HCT116 (cell line): ENCODE data around the gene VAV1. TPM values are rescaled to one million over a fixed set of nuclear protein-coding genes. Genes with fewer than 3 reads are reported as not detected.

Experiments used
- ATAC-seq: fragments of 200-7000 bp; cut with Tn5 transposase; 2 replicates; pipeline ENCODE4 v1.9.1; 2020; ENCODE audit warnings: mild to moderate bottlenecking, moderate library complexity
- BruUV-seq: library from RNA; stranded (reverse); fragments of 400-500 nt; replicated peaks from 2 replicates; lab custom pipeline; 2021; lab: Mats Ljungman, UMichigan
- CTCF ChIA-PET: fragments of 300-600 bp; sonication (Branson Sonifier 250); formaldehyde crosslinking; loops from one replicate; lab custom pipeline; 2021; ENCODE audit warnings: antibody characterized with exemption; lab: Charles Lee
- POLR2A ChIA-PET: fragments of 300-600, 350-600 bp; sonication (Branson Sonifier 250); formaldehyde crosslinking; loops from one replicate; lab custom pipeline; 2021; ENCODE audit warnings: antibody characterized with exemption; lab: Charles Lee
- RAD21 ChIA-PET, 2 experiments: fragments of 300-600 bp; sonication (Branson Sonifier 250); formaldehyde crosslinking; loops; one replicate each; lab custom pipeline; 2023; ENCODE audit warnings: low total read pairs in 2 of 2; ENCODE audit not compliant: uncharacterized antibody in 2 of 2, unreplicated experiment in 2 of 2, low non-redundant PET in 1 of 2; lab: Charles Lee
- DNase-seq: peaks from one replicate; pipeline ENCODE4 v3.0.0-alpha.2; 2010; ENCODE audit warnings: low read depth, low spot score
- H2AFZ ChIP-seq: fragments of 200-600 bp; shearing (Covaris generic), sonication (generic); 2 replicates; pipeline ENCODE4 v1.6.1; 2017; ENCODE audit warnings: low read depth, mixed run types, mixed read lengths, antibody characterized with exemption, low read length; ENCODE audit not compliant: poor library complexity, severe bottlenecking
- H3K27ac ChIP-seq: 2 replicates; pipeline ENCODE4 v1.5.1; 2012; ENCODE audit warnings: low read depth, low read length
- H3K27me3 ChIP-seq: fragments of 200-600 bp; sonication (generic); 2 replicates; pipeline ENCODE4 v1.6.1; 2016; ENCODE audit warnings: mixed run types, low read length, mixed read lengths; ENCODE audit not compliant: insufficient read depth
- H3K36me3 ChIP-seq, 2 experiments: fragments of 200-500 bp in 1 of 2; fragments of 200-600 bp in 1 of 2; sonication (Bioruptor generic) in 1 of 2; sonication (generic) in 1 of 2; 2 replicates each; pipeline versions ENCODE4 v1.5.1 to v1.6.1; 2014 to 2016; ENCODE audit warnings: low read length in 2 of 2, inconsistent platforms in 1 of 2, mixed read lengths in 1 of 2, mixed run types in 1 of 2; ENCODE audit not compliant: insufficient read depth in 2 of 2, control insufficient read depth in 1 of 2
- H3K4me1 ChIP-seq, 2 experiments: fragments of 200-600 bp in 1 of 2; sonication (generic) in 1 of 2; 2 replicates each; pipeline versions ENCODE4 v1.5.1 to v1.6.1; 2012 to 2017; ENCODE audit warnings: low read length in 2 of 2, inconsistent platforms in 1 of 2, mild to moderate bottlenecking in 1 of 2, mixed read lengths in 1 of 2, mixed run types in 1 of 2, moderate library complexity in 1 of 2; ENCODE audit not compliant: insufficient read depth in 2 of 2, control insufficient read depth in 1 of 2
- H3K4me2 ChIP-seq: fragments of 200-600 bp; sonication (generic); 2 replicates; pipeline ENCODE4 v1.6.1; 2017; ENCODE audit warnings: mixed run types, low read length, mixed read lengths
- H3K4me3 ChIP-seq, 2 experiments: fragments of 200-600 bp in 1 of 2; sonication (generic) in 1 of 2; replicated peaks in 1 of 2; 2 replicates each; pipeline ENCODE4 v1.5.1; 2011 to 2016; ENCODE audit warnings: low read length in 2 of 2, control low read depth in 1 of 2, low read depth in 1 of 2, mild to moderate bottlenecking in 1 of 2, mixed read lengths in 1 of 2, mixed run types in 1 of 2
- H3K79me2 ChIP-seq: fragments of 200-600 bp; sonication (generic); 2 replicates; pipeline ENCODE4 v1.6.1; 2017; ENCODE audit warnings: mild to moderate bottlenecking, mixed run types, low read length, moderate library complexity, mixed read lengths; ENCODE audit not compliant: insufficient read depth
- H3K9ac ChIP-seq: fragments of 200-600 bp; sonication (generic); 2 replicates; pipeline ENCODE4 v1.6.1; 2016; ENCODE audit warnings: low read length, mixed read lengths
- H3K9me2 ChIP-seq: fragments of 200-600 bp; sonication (generic), shearing (Covaris generic); 2 replicates; pipeline ENCODE4 v1.6.1; 2017; ENCODE audit warnings: mixed run types, mild to moderate bottlenecking, moderate library complexity; ENCODE audit not compliant: insufficient read depth
- H3K9me3 ChIP-seq, 2 experiments: fragments of 200-500 bp in 1 of 2; fragments of 200-600 bp in 1 of 2; sonication (Bioruptor generic) in 1 of 2; sonication (generic) in 1 of 2; 2 replicates each; pipeline ENCODE4 v1.6.1; 2014 to 2017; ENCODE audit warnings: low read length in 2 of 2, mixed read lengths in 2 of 2, inconsistent platforms in 1 of 2, low read depth in 1 of 2, mild to moderate bottlenecking in 1 of 2, mixed run types in 1 of 2, moderate library complexity in 1 of 2; ENCODE audit not compliant: control insufficient read depth in 1 of 2, insufficient read depth in 1 of 2
- H4K20me1 ChIP-seq: fragments of 200-600 bp; sonication (generic), shearing (Covaris generic); 2 replicates; pipeline ENCODE4 v1.6.1; 2017; ENCODE audit warnings: mixed run types, mild to moderate bottlenecking, moderate library complexity; ENCODE audit not compliant: insufficient read depth
- CBX3 ChIP-seq: IDR thresholded peaks from 2 replicates; pipeline ENCODE4 v1.6.1; 2012; ENCODE audit warnings: low read depth
- ELF1 ChIP-seq: IDR thresholded peaks from 2 replicates; pipeline ENCODE4 v1.6.1; 2012; ENCODE audit warnings: low read depth, borderline replicate concordance
- EZH2 ChIP-seq: fragments of 200-600 bp; sonication (generic); IDR thresholded peaks from 2 replicates; pipeline ENCODE4 v1.6.1; 2017; ENCODE audit warnings: antibody characterized with exemption, mixed run types
- EZH2phosphoT487 ChIP-seq: fragments of 200-600 bp; IDR thresholded peaks from 2 replicates; pipeline ENCODE4 v1.6.1; 2018; ENCODE audit warnings: antibody characterized with exemption, borderline replicate concordance
- FOSL1 ChIP-seq: IDR thresholded peaks from 2 replicates; pipeline ENCODE4 v1.6.1; 2012; ENCODE audit warnings: low read depth
- RAD21 ChIP-seq: IDR thresholded peaks from 2 replicates; pipeline ENCODE4 v1.6.1; 2012; ENCODE audit warnings: low read depth, mild to moderate bottlenecking
- SIN3A ChIP-seq: IDR thresholded peaks from 2 replicates; pipeline ENCODE4 v1.6.1; 2012; ENCODE audit warnings: low read depth
- SP1 ChIP-seq: IDR thresholded peaks from 2 replicates; pipeline ENCODE4 v1.6.1; 2012; ENCODE audit warnings: low read depth
- SRF ChIP-seq: IDR thresholded peaks from 2 replicates; pipeline ENCODE4 v1.6.1; 2012; ENCODE audit warnings: low read depth
- ZNF274 ChIP-seq: fragments of 200-500 bp; sonication (Bioruptor generic); IDR thresholded peaks from 2 replicates; pipeline ENCODE4 v1.6.1; 2014; ENCODE audit warnings: mild to moderate bottlenecking, low read depth, low read length, inconsistent platforms
- intact Hi-C: fragments of 100-400 bp; cut with micrococcal nuclease; formaldehyde crosslinking; loops from 2 replicates; pipeline ENCODE4 v1.10.0; 2022
- total RNA-seq: library from RNA; stranded (reverse); gene quantifications from one replicate; pipeline ENCODE4 v1.2.1, GENCODE V29; 2021; ENCODE audit not compliant: unreplicated experiment
- TF ChIP-seq, protein P1 (sequence below): IDR thresholded peaks from 2 replicates; pipeline ENCODE4 v1.6.1; 2012
- TF ChIP-seq, protein P2 (sequence below): IDR thresholded peaks from 2 replicates; pipeline ENCODE4 v1.6.1; 2012
- TF ChIP-seq, protein P3 (sequence below): IDR thresholded peaks from 2 replicates; pipeline ENCODE4 v1.6.1; 2011; ENCODE audit warnings: mild to moderate bottlenecking, low read length, moderate library complexity; ENCODE audit not compliant: insufficient replicate concordance; ENCODE audit errors: extremely low read depth
- TF ChIP-seq, protein P4 (sequence below): IDR thresholded peaks from 2 replicates; pipeline ENCODE4 v1.6.1; 2012; ENCODE audit warnings: low read depth
- TF ChIP-seq, protein P5 (sequence below), 3 experiments: fragments of 200-600 bp in 1 of 3; sonication (generic) in 1 of 3; IDR thresholded peaks in 2 of 3; conservative IDR thresholded peaks in 1 of 3; 2 replicates each; pipeline ENCODE4 v1.5.1; 2012 to 2017; ENCODE audit warnings: low read depth in 2 of 3, low read length in 2 of 3, antibody characterized with exemption in 1 of 3, borderline replicate concordance in 1 of 3, control low read depth in 1 of 3, mild to moderate bottlenecking in 1 of 3, mixed read lengths in 1 of 3, mixed run types in 1 of 3, moderate library complexity in 1 of 3; ENCODE audit not compliant: insufficient read depth in 1 of 3

The VAV1 gene
- total RNA-seq, 1 experiment from 2014 or later, result 20.6 TPM

DNA sequence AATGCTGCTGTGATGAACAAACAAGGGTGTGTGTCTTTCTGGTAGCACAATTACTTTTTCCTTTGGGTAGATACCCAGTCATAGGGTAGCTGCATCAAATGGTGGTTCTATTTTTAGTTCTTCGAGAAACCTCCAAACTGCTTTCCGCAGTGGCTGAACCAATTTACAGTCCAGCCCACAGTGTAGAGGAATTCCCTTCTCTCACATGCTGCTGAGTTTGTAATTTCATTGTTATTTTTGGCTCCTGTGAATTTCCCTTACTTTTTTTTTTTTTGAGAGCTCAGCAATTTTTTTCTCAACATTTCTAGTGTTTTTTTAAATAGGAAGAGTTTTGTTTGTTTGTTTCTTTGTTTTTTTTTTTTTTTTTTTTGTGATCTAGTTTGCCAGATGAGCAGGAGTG is 77.4 kb downstream of the VAV1 start (continued):
- TF ChIP-seq, protein P1, sequence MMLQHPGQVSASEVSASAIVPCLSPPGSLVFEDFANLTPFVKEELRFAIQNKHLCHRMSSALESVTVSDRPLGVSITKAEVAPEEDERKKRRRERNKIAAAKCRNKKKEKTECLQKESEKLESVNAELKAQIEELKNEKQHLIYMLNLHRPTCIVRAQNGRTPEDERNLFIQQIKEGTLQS, result no peak
- TF ChIP-seq, protein P2, sequence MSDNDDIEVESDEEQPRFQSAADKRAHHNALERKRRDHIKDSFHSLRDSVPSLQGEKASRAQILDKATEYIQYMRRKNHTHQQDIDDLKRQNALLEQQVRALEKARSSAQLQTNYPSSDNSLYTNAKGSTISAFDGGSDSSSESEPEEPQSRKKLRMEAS, result no peak
- no peak for TF ChIP-seq ZNF274
- no peak for TF ChIP-seq EZH2phosphoT487
- TF ChIP-seq, protein P3, sequence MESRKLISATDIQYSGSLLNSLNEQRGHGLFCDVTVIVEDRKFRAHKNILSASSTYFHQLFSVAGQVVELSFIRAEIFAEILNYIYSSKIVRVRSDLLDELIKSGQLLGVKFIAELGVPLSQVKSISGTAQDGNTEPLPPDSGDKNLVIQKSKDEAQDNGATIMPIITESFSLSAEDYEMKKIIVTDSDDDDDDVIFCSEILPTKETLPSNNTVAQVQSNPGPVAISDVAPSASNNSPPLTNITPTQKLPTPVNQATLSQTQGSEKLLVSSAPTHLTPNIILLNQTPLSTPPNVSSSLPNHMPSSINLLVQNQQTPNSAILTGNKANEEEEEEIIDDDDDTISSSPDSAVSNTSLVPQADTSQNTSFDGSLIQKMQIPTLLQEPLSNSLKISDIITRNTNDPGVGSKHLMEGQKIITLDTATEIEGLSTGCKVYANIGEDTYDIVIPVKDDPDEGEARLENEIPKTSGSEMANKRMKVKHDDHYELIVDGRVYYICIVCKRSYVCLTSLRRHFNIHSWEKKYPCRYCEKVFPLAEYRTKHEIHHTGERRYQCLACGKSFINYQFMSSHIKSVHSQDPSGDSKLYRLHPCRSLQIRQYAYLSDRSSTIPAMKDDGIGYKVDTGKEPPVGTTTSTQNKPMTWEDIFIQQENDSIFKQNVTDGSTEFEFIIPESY, result no peak

DNA sequence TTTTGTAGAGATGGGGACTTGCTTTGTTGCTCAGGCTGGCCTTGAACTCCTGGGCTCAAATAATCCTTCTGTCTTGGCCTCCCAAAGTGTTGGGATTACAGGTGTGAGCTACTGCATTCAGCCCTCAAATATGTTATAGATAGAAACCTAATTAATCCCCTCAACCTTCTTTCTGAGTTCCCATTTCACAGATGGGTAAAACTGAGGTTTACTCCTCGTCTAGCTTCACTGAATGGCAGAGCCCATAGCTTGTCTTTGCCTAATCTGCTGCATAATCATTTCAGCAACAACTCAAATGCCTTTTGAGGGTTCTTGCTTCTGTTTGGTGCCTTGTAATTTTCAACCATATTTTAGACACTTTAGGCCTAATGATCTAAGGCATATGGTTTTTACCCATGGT is 78.9 kb downstream of the VAV1 start:
- Histone ChIP-seq H3K4me3 (no peak overlapping the region), H3K27me3 (no peaks in the 10 kb centered on the region), H3K9me2 (no peaks in the 10 kb centered on the region), H4K20me1 (no peaks in the 10 kb centered on the region), H3K79me2 (no peaks in the 10 kb centered on the region), H3K27ac (no peak overlapping the region), H3K4me2 (no peak overlapping the region), H3K36me3 (0 out of 4 replicates have a peak, but pooled peaks cover 0 to 6% of the 10 kb centered on the region in 2 experiments), H3K9me3 (no peaks in the 10 kb centered on the region), H2AFZ (no peak overlapping the region), H3K9ac (no peak overlapping the region), H3K4me1 (no peaks in the 10 kb centered on the region)
- ChIA-PET RAD21 (no interaction called here), POLR2A (interaction anchor here (1.4 kb wide), 1 partner anchor 12 kb away, joined by 4 read pairs; no protein-coding TSS in a partner anchor), CTCF (no interaction called here)
- intact Hi-C loops, result no loop called here
- ATAC-seq, result no peak
- no TSS peak for BruUV-seq
- no peak for DNase-seq
- TF ChIP-seq RAD21, result no peak
- TF ChIP-seq, protein P4, sequence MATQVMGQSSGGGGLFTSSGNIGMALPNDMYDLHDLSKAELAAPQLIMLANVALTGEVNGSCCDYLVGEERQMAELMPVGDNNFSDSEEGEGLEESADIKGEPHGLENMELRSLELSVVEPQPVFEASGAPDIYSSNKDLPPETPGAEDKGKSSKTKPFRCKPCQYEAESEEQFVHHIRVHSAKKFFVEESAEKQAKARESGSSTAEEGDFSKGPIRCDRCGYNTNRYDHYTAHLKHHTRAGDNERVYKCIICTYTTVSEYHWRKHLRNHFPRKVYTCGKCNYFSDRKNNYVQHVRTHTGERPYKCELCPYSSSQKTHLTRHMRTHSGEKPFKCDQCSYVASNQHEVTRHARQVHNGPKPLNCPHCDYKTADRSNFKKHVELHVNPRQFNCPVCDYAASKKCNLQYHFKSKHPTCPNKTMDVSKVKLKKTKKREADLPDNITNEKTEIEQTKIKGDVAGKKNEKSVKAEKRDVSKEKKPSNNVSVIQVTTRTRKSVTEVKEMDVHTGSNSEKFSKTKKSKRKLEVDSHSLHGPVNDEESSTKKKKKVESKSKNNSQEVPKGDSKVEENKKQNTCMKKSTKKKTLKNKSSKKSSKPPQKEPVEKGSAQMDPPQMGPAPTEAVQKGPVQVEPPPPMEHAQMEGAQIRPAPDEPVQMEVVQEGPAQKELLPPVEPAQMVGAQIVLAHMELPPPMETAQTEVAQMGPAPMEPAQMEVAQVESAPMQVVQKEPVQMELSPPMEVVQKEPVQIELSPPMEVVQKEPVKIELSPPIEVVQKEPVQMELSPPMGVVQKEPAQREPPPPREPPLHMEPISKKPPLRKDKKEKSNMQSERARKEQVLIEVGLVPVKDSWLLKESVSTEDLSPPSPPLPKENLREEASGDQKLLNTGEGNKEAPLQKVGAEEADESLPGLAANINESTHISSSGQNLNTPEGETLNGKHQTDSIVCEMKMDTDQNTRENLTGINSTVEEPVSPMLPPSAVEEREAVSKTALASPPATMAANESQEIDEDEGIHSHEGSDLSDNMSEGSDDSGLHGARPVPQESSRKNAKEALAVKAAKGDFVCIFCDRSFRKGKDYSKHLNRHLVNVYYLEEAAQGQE, result no peak
- no peak for TF ChIP-seq CBX3
- TF ChIP-seq, protein P5, sequence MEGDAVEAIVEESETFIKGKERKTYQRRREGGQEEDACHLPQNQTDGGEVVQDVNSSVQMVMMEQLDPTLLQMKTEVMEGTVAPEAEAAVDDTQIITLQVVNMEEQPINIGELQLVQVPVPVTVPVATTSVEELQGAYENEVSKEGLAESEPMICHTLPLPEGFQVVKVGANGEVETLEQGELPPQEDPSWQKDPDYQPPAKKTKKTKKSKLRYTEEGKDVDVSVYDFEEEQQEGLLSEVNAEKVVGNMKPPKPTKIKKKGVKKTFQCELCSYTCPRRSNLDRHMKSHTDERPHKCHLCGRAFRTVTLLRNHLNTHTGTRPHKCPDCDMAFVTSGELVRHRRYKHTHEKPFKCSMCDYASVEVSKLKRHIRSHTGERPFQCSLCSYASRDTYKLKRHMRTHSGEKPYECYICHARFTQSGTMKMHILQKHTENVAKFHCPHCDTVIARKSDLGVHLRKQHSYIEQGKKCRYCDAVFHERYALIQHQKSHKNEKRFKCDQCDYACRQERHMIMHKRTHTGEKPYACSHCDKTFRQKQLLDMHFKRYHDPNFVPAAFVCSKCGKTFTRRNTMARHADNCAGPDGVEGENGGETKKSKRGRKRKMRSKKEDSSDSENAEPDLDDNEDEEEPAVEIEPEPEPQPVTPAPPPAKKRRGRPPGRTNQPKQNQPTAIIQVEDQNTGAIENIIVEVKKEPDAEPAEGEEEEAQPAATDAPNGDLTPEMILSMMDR (IDR thresholded peaks at IDR 0.05 in 2 of 3, conservative IDR thresholded peaks at IDR 0.05 in 1 of 3; ENCODE audit: borderline replicate concordance in 1 of 3, insufficient read depth in 1 of 3, low read depth in 2 of 3, low read length in 2 of 3), result no peak
- TF ChIP-seq SRF, result no peak
- TF ChIP-seq SP1, result no peak
- no peak for TF ChIP-seq SIN3A
- TF ChIP-seq FOSL1, result no peak
- TF ChIP-seq, protein P2, result no peak
- TF ChIP-seq, protein P1, result no peak
- TF ChIP-seq ELF1, result no peak
- no peak for TF ChIP-seq EZH2phosphoT487
- no peak for TF ChIP-seq EZH2
